AG04450 (cell line): Measurements from ENCODE around the gene AK8. TPM values are rescaled to one million over a fixed set of nuclear protein-coding genes. Genes with fewer than 3 reads are reported as not detected.

Experiments used
- CTCF ChIA-PET: fragments of 300-600, 350-600 bp; formaldehyde crosslinking; extraction: SDS; loops from one replicate; lab custom pipeline; 2022; ENCODE audit warnings: antibody characterized with exemption, inconsistent platforms; lab: Charles Lee
- POLR2A ChIA-PET: fragments of 350-600 bp; formaldehyde crosslinking; extraction: SDS; loops from one replicate; lab custom pipeline; 2021; ENCODE audit warnings: antibody characterized with exemption, inconsistent platforms; lab: Yijun Ruan, JAX
- DNase-seq: peaks from one replicate; pipeline ENCODE4 v3.0.0-alpha.2; 2011; ENCODE audit warnings: low read depth, low spot score
- H3K27ac ChIP-seq: one replicate; pipeline ENCODE4 v1.5.1; 2012; ENCODE audit warnings: low read depth, low read length, control low read depth
- H3K27me3 ChIP-seq: one replicate; pipeline ENCODE4 v1.6.0; 2012; ENCODE audit warnings: low read length; ENCODE audit not compliant: control insufficient read depth, insufficient read depth
- H3K4me3 ChIP-seq: 2 replicates; pipeline ENCODE4 v1.5.1; 2011; ENCODE audit warnings: mild to moderate bottlenecking, low read depth, low read length, control low read depth
- H3K9me3 ChIP-seq: 2 replicates; pipeline ENCODE4 v1.5.1; 2012; ENCODE audit warnings: low read length; ENCODE audit not compliant: control insufficient read depth, insufficient read depth
- CTCF ChIP-seq: IDR thresholded peaks from 2 replicates; pipeline ENCODE4 v1.5.1; 2011; ENCODE audit warnings: low read depth, low read length, control low read depth, inconsistent platforms
- polyA plus RNA-seq: library from polyadenylated mRNA; depleted of rRNA; stranded (reverse); fragments of >200 nt; gene quantifications from 2 replicates; pipeline ENCODE4 v1.2.3, GENCODE V29; 2011

The AK8 gene
- polyA plus RNA-seq, 1 experiment = 0.14 TPM

GRCh38 chr9:132896906-132897305, 18.8 kb upstream of the AK8 start:
- ChIA-PET CTCF (interaction anchor here (0.8 to 1.2 kb wide), 3 partner anchors 12 to 125 kb away, joined by 3 to 4 read pairs (median 4); no protein-coding TSS in a partner anchor), POLR2A (interaction anchor here (1.2 kb wide), 1 partner anchor 8 kb away, joined by 3 read pairs; no protein-coding TSS in a partner anchor)
- H3K27me3 ChIP-seq = no peaks in the 10 kb centered on the region
- H3K9me3 ChIP-seq = no peaks in the 10 kb centered on the region
- H3K27ac ChIP-seq = no peak overlapping the region
- no peak overlapping the region for H3K4me3 ChIP-seq
- TF ChIP-seq CTCF = no peak
- DNase-seq = no peak

DNA sequence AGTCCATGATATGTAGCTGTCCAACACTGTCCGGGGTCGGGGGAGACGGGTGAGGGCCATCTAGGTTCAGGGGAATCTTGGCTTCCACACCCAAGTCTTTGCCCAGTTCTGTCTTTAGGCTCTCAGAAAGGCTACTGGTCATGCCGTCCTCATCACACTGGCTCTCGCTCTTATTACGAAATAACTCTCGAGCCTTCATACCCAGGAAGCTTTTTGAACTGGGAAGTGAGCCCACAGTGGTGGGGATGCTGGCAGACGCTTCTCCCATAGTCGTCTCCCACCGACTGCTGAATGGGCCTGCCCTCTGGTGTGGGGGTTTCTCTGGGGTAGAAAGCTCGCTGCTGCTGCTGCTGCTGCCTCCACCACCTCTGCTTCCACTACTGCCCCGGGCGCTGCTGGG, 18.2 kb upstream of the AK8 start:
- Histone ChIP-seq H3K9me3 (no peaks in the 10 kb centered on the region), H3K27me3 (no peaks in the 10 kb centered on the region), H3K4me3 (no peak overlapping the region), H3K27ac (peak overlapping the region; percentile 39)
- ChIA-PET POLR2A (interaction anchor here (0.5 to 1.2 kb wide), 3 partner anchors 8 to 24 kb away, joined by 3 read pairs; no protein-coding TSS in a partner anchor), CTCF (interaction anchor here (0.8 to 1.2 kb wide), 2 partner anchors 35 to 126 kb away, joined by 3 to 4 read pairs; no protein-coding TSS in a partner anchor)
- DNase-seq = no peak
- no peak for TF ChIP-seq CTCF

DNA sequence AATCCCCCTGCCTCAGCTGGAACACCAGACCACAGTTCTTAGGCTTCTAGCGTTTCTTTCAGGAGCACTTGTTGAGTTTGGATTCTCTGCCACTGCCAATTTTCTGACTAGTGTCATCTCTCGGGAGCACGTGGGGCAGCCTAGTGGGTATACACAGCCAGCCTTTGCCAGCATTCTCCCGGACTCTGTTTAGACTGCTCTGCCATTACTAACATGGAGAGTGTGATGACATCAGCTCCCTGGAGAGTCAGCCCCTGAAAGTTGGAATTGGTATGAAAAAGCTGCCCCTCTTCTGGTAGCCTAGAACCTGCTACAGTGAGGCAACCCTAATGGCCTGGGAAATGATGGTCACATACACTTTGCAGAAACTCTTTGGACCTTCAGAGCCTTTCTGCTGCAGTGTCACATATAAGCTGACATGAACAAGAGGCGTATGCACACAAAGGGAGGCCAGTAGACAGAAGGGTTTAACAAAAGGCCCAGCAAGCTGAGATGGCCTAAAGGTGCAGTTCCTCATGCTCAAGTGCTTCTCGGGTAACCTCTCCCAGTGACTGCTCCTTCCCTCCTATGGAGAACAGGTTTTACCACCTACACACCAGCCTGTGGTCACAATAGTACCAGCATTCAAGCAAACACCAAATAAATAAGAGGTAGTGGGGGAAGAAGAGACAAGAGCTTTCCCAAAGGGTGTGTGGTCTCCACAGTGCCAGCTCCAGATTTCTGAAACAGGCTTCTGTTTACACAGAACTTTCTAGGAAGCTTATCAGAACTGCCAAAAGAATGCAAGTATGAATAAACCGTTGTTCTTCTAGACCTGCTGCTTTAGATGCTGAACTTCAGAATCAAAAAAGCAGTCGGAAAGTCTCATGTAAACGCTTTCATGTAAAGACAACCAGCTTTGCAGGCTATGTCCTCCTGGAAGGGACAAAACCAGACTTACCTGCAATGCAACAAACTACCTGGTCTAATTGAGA, 17.1 kb upstream of the AK8 start:
- no peaks in the 10 kb centered on the region for H3K9me3 ChIP-seq
- POLR2A ChIA-PET = no interaction called here
- DNase-seq = no peak
- no peak overlapping the region for H3K27ac ChIP-seq
- CTCF ChIA-PET = interaction anchor here (4.3 kb wide), 1 partner anchor 7 kb away, joined by 23 read pairs; no protein-coding TSS in a partner anchor
- no peaks in the 10 kb centered on the region for H3K27me3 ChIP-seq
- H3K4me3 ChIP-seq = no peak overlapping the region
- TF ChIP-seq CTCF = no peak

- POLR2A ChIA-PET = no interaction called here
- no peak overlapping the region for H3K4me3 ChIP-seq
- TF ChIP-seq CTCF = no peak
- H3K9me3 ChIP-seq = no peaks in the 10 kb centered on the region
- no peak for DNase-seq
- CTCF ChIA-PET = interaction anchor here (4.3 kb wide), 1 partner anchor 8 kb away, joined by 23 read pairs; no protein-coding TSS in a partner anchor
- no peak overlapping the region for H3K27ac ChIP-seq
- no peaks in the 10 kb centered on the region for H3K27me3 ChIP-seq
Observed at GRCh38 chr9:132894346-132894745, 16.3 kb upstream of the AK8 start.

DNA sequence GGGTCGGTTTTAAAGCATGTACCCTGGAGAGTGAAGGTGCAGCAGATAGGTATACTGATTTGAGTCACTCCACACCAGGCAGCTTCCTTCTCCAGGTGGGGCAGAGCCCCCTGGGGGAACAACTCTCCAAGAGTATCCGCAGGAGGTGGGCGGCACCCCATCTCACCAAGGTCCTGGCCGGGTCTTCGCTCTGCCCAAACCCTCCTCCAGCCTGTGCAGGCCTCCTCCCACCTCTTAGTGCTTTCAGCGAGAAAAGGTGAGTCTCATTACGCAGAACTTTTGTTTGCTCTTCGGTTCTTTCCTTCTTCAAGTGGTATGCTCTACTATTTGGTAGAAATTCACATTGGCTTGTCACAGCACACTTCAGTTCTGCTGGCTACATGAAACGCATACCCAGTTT, 14.3 kb upstream of the AK8 start:
- TF ChIP-seq CTCF = no peak
- Histone ChIP-seq H3K9me3 (no peaks in the 10 kb centered on the region), H3K27me3 (no peaks in the 10 kb centered on the region), H3K27ac (no peak overlapping the region), H3K4me3 (no peak overlapping the region)
- ChIA-PET CTCF (interaction anchor here (4.3 kb wide), 1 partner anchor 10 kb away, joined by 23 read pairs; no protein-coding TSS in a partner anchor), POLR2A (interaction anchor here (0.6 kb wide), 1 partner anchor 39 kb away, joined by 4 read pairs; no protein-coding TSS in a partner anchor)
- no peak for DNase-seq
